Urinary bladder (tissue), 4 donors: Measurements from ENCODE around the gene CTSD. TPM values are rescaled to one million over a fixed set of nuclear protein-coding genes. Genes with fewer than 3 reads are reported as not detected.

Source experiments
- DNase-seq: peaks from one replicate; pipeline ENCODE4 v3.0.0-alpha.2; 2015; ENCODE audit errors: extremely low spot score
- H3K27ac ChIP-seq: one replicate; pipeline ENCODE4 v1.5.1; 2013; ENCODE audit warnings: low read depth, mild to moderate bottlenecking, moderate library complexity
- H3K36me3 ChIP-seq: one replicate; pipeline ENCODE4 v1.6.1; 2013; ENCODE audit warnings: mild to moderate bottlenecking, moderate library complexity; ENCODE audit not compliant: insufficient read depth
- H3K4me1 ChIP-seq: one replicate; pipeline ENCODE4 v1.6.1; 2013; ENCODE audit warnings: mild to moderate bottlenecking, moderate library complexity; ENCODE audit not compliant: insufficient read depth
- H3K4me3 ChIP-seq: one replicate; pipeline ENCODE4 v1.5.1; 2013; ENCODE audit warnings: low read depth, low read length
- WGBS: extraction: QIAGEN DNeasy Blood & Tissue Kit; methylation state at CpG from one replicate; pipeline ENCODE4 v1.1.7; 2013; 5-methylcytosine and 5-hydroxymethylcytosine counted together
- polyA plus RNA-seq: library from polyadenylated mRNA; stranded (reverse); fragments of 200-250 nt; gene quantifications from one replicate; pipeline ENCODE4 v1.2.3, GENCODE V29; 2013
- total RNA-seq: library from RNA; depleted of rRNA; stranded (reverse); fragments of >200 nt; gene quantifications from one replicate; pipeline ENCODE4 v1.2.3, GENCODE V29; 2014
- donor health status: healthy with polysubstance abuse.
- donor health status: healthy.

CTSD gene
- total and polyA plus RNA-seq, 2 donors = 76.4 to 495 TPM

DNA sequence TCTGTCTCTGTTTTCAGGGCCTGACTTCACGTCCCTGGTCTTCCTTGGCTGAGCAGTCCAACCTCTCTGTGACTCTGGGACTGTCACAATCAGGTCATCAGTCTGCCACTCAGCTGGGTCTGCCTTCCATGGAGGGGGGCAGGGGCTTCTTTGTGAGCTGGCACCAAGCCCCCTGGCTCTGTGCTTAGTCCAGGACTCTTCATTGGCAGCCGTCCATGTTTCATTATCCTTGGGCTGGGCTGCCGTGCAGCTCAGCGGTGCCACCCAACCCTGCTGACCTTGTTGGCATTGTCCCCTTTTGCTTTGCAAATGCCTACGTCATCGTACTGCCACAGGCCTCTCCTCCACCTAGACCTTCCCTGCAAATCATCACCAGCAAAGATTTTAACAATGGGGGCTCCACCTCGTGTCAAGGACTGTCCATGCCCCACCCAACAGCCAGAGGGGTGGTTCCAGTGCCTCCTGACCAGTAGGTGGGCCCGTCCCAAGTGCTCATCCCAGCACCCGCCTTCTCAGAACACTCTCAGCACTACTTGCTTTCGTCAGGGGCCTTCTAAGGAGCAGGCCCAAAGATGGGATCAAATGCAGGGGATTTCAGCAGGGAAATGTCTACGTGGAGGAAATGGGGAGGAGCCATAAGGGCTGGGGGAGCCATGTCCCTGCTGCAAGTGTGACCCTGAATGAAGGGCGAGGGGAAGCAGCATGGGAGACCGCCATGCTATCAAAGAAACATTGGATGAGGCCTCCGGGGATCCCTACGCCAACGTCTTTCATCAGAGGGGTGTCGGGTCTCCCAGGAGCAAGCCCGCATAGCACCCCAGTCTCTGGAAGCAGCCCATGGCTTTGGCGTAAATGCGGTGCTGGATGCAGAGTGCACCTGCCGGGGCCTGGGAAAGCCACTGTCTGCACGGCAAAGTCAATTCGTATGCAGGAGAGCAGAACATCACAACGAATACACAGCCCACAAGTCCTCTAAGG is 48.5 kb downstream of the CTSD start:
- H3K4me1 ChIP-seq = no peaks in the 10 kb centered on the region
- no peak overlapping the region for H3K27ac ChIP-seq
- WGBS = 87% methylated on average over 24 of the region's 24 CpGs
- no peak overlapping the region for H3K4me3 ChIP-seq
- no peaks in the 10 kb centered on the region for H3K36me3 ChIP-seq
- no peak for DNase-seq

DNA sequence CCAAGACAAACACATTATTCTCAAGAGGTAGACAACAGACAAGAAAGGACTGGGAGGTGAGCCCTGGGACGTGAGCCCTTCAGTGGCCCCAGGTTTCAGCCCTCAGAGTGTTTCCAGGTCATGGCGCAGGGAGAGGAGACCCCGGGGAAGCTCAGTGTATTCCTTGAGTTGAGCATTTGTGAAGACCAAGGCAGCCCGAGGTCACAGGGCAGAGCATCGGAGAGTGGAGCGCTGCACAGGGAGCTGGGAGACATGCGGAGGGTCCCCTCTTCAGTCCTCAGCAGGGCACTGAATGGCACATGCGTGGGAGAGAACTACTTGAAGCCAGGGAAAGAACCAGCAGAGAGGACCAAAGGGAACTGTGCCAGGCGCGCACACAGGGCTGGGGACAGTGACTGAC is 55.0 kb downstream of the CTSD start:
- H3K36me3 ChIP-seq = no peaks in the 10 kb centered on the region

DNA sequence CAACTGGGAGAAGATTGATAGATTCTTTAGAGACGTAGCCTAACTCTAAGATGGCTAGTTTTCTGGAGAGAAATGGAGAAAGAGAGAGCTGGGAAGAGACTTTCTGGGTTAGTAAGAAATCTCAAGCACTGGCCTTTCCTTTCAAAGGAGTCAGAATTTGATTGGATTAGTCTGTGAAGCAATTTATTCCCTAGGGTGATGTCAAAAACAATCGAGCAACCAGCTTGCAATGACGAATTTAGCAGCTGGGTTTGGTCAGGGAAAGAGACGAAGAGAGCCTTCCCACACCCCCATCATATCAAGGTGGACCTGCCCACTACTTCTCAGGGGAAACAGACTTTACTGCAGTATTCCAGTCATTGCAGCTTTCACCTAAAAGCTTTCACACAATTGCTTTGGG is 56.0 kb downstream of the CTSD start:
- H3K4me1 ChIP-seq = no peaks in the 10 kb centered on the region
- no peak for DNase-seq
- no peak overlapping the region for H3K27ac ChIP-seq
- H3K4me3 ChIP-seq = no peak overlapping the region
- 46% methylated on average over 4 of the region's 4 CpGs for WGBS
- no peaks in the 10 kb centered on the region for H3K36me3 ChIP-seq

More for the DNA sequence above, 55.0 kb downstream of the CTSD start:
- DNase-seq = no peak
- Histone ChIP-seq H3K4me3 (no peak overlapping the region), H3K4me1 (no peaks in the 10 kb centered on the region), H3K27ac (no peak overlapping the region)
- 87% methylated on average over 10 of the region's 10 CpGs for WGBS

DNA sequence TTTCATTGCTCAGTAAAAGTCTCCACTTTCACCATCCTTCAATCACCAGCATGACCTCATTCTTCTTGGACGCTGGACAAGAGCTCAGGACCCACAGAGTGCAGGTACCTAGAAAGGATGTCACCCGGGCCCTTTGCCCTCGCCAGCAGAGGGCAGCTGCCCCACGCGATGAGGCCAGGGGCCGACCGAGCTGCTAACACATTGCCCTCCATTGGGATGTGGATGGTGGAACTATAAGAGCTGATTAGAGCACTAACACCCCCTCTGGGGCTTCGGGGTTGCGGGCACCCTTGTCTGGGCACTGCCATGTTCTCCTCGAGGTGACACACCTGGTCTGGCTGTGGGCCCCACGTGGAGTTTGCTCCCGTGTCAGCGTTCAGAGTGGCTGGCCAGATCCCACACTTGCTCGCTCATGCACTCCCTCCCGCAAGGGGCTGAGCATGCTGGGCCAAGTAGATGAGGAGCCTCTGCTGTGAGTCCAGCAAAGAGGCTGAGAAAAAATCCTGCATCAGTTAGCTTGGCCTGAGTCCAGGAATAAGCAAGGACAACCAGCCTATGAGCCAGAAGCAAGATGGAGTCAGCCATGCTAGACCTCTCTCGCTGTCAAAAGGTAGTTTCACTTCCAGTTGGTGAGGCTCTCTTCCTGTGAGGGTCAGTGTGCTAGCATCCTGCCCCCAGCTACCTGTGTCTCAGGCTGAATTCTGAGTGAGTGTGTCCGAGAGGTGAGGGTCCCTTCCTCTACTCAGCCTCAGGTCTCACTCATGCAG is 56.9 kb downstream of the CTSD start:
- WGBS = 81% methylated on average over 17 of the region's 17 CpGs
- Histone ChIP-seq H3K4me3 (no peak overlapping the region), H3K4me1 (no peaks in the 10 kb centered on the region), H3K27ac (no peak overlapping the region), H3K36me3 (no peaks in the 10 kb centered on the region)
- DNase-seq = no peak

DNA sequence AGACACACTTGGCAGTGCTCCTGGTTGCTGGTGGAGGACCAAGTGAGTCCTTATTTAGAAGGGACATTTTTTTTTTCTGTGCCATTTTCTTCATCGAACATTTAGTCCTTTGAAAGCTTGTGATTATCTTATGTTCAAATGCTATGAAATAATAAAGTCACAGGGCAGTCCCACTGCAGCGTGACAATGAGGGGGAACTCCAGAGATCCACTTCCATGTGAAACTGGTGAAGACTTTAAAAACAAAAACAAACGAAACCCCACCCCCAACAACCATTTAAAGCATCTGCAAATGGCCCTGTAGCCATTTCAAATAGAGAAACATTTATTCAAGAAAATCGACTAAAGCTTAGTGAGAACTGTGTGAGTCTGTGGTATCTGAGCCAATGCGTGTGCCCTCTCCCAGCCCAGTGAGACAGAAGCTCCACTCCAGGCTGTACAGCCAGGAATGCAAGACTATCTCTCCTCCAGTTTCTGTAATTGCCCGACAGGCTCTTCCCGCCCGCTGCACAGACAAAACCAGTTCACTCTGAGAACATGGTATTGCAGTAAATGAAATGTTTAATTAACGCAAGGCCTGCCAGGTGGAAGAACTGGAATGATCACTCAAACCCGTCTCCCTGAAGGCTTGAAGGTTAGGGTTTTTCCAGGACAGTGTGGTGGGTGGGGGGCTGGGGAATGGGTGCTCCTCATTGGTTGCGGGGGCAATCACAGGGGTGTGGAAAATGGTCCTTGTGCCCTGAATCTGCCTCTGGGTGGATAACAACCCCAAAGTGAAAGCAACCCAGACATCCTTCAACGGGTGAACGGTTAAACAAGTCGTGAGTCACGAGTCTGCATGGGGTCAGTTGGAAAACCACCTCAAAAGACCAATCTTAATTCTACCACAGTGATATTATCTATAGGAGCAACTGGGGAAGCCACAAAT is 58.3 kb downstream of the CTSD start:
- WGBS = 58% methylated on average over 15 of the region's 15 CpGs
- DNase-seq = no peak
- Histone ChIP-seq H3K36me3 (no peaks in the 10 kb centered on the region), H3K4me1 (no peaks in the 10 kb centered on the region), H3K4me3 (no peak overlapping the region), H3K27ac (no peak overlapping the region)

DNA sequence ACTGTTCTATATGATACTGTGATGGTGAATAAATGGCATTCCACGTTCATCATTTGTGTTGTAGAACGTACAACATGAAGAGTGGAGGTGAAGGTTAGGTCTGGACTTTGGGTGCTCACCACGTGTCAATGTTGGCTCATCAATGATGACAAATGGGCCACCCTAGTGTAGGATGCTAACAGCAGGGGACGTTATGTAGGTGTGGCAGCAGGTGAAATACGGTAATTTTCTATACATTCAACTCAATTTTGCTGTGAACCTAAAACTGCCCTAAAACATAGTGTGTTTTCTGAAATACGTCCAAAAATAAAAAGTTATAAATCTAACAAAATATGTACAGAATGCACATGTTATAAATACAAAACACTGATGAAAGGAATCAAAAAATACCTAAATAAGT is 60.6 kb downstream of the CTSD start:
- no peaks in the 10 kb centered on the region for H3K36me3 ChIP-seq
- H3K27ac ChIP-seq = no peak overlapping the region
- DNase-seq = no peak
- no peaks in the 10 kb centered on the region for H3K4me1 ChIP-seq
- 88% methylated on average over 6 of the region's 6 CpGs for WGBS
- H3K4me3 ChIP-seq = no peak overlapping the region

Other genes with a start within 250 kb of the CTSD start
- 0.85 TPM for gene DUSP8, start 191.7 kb downstream of the CTSD start, total RNA-seq
- gene DUSP8, start 191.7 kb downstream of the CTSD start, polyA plus RNA-seq = 6.8 TPM
- gene KRTAP5-1, start 178.6 kb downstream of the CTSD start, total RNA-seq = not detected
- not detected for gene KRTAP5-1, start 178.6 kb downstream of the CTSD start, polyA plus RNA-seq
- not detected for gene KRTAP5-2, start 165.6 kb downstream of the CTSD start, total RNA-seq
- not detected for gene KRTAP5-2, start 165.6 kb downstream of the CTSD start, polyA plus RNA-seq
- not detected for gene KRTAP5-3, start 155.5 kb downstream of the CTSD start, total RNA-seq
- gene KRTAP5-3, start 155.5 kb downstream of the CTSD start, polyA plus RNA-seq = not detected
- gene KRTAP5-4, start 141.8 kb downstream of the CTSD start, total RNA-seq = not detected
- not detected for gene KRTAP5-4, start 141.8 kb downstream of the CTSD start, polyA plus RNA-seq
- not detected for gene KRTAP5-5, start 134.2 kb downstream of the CTSD start, total RNA-seq
- gene KRTAP5-5, start 134.2 kb downstream of the CTSD start, polyA plus RNA-seq = not detected
- gene KRTAP5-6, start 66.7 kb downstream of the CTSD start, total RNA-seq = not detected
- gene KRTAP5-6, start 66.7 kb downstream of the CTSD start, polyA plus RNA-seq = not detected
- 1.0 TPM for gene IFITM10, start 13.3 kb downstream of the CTSD start, total RNA-seq
- gene IFITM10, start 13.3 kb downstream of the CTSD start, polyA plus RNA-seq = 1.9 TPM
- 3.4 TPM for gene SYT8, start 71.1 kb upstream of the CTSD start, total RNA-seq
- gene SYT8, start 71.1 kb upstream of the CTSD start, polyA plus RNA-seq = 35.6 TPM
- gene TNNI2, start 75.1 kb upstream of the CTSD start, total RNA-seq = 32.6 TPM
- 4.6 TPM for gene TNNI2, start 75.1 kb upstream of the CTSD start, polyA plus RNA-seq
- gene LSP1, start 89.2 kb upstream of the CTSD start, total RNA-seq = 50.7 TPM
- gene LSP1, start 89.2 kb upstream of the CTSD start, polyA plus RNA-seq = 160 TPM
- gene PRR33, start 128.0 kb upstream of the CTSD start, total RNA-seq = not detected
- gene PRR33, start 128.0 kb upstream of the CTSD start, polyA plus RNA-seq = 0.28 TPM
- gene TNNT3, start 155.8 kb upstream of the CTSD start, total RNA-seq = 61.6 TPM
- 39.3 TPM for gene TNNT3, start 155.8 kb upstream of the CTSD start, polyA plus RNA-seq
- 17.8 TPM for gene MRPL23, start 183.4 kb upstream of the CTSD start, total RNA-seq
- 85.4 TPM for gene MRPL23, start 183.4 kb upstream of the CTSD start, polyA plus RNA-seq
- gene H19, start 233.9 kb upstream of the CTSD start, total RNA-seq = 6,669 TPM
- gene H19, start 233.9 kb upstream of the CTSD start, polyA plus RNA-seq = 1,221 TPM